Measurements from ENCODE around the gene BRF1. TPM values are rescaled to one million over a fixed set of nuclear protein-coding genes. Genes with fewer than 3 reads are reported as not detected.

BRF1 gene
- total RNA-seq, 1 donor = 28.8 TPM

GRCh38 chr14:105315211-105315721 is 14.5 kb upstream of the BRF1 start:
- DNase-seq (ENCODE audit: low read depth) = peak; percentile 36
- TF ChIP-seq, protein P1, sequence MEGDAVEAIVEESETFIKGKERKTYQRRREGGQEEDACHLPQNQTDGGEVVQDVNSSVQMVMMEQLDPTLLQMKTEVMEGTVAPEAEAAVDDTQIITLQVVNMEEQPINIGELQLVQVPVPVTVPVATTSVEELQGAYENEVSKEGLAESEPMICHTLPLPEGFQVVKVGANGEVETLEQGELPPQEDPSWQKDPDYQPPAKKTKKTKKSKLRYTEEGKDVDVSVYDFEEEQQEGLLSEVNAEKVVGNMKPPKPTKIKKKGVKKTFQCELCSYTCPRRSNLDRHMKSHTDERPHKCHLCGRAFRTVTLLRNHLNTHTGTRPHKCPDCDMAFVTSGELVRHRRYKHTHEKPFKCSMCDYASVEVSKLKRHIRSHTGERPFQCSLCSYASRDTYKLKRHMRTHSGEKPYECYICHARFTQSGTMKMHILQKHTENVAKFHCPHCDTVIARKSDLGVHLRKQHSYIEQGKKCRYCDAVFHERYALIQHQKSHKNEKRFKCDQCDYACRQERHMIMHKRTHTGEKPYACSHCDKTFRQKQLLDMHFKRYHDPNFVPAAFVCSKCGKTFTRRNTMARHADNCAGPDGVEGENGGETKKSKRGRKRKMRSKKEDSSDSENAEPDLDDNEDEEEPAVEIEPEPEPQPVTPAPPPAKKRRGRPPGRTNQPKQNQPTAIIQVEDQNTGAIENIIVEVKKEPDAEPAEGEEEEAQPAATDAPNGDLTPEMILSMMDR (IDR thresholded peaks at IDR 0.05; ENCODE audit: insufficient read depth, low read length) = no peak
- H3K4me3 ChIP-seq (ENCODE audit: low read depth, low read length) = peak overlapping the region; percentile 82

- H3K4me3 ChIP-seq (ENCODE audit: low read depth, low read length) = peak within 1 kb of the TSS; percentile 82
- peak; percentile 77 for DNase-seq (ENCODE audit: low read depth)
- TF ChIP-seq, protein P1 (IDR thresholded peaks at IDR 0.05; ENCODE audit: insufficient read depth, low read length) = no peak
These were observed 13.7 kb upstream of the BRF1 start, which contains the start of gene PACS2 for GRCh38 chr14:105314287-105315200. Gene PACS2 (plus strand): TSS chr14:105314748. CDS start chr14:105314919, 171 bp downstream.

GRCh38 chr14:105313381-105314286 is 12.8 kb upstream of the BRF1 start:
- peak; percentile 42 for DNase-seq (ENCODE audit: low read depth)
- TF ChIP-seq, protein P1 (IDR thresholded peaks at IDR 0.05; ENCODE audit: insufficient read depth, low read length) = no peak

DNA sequence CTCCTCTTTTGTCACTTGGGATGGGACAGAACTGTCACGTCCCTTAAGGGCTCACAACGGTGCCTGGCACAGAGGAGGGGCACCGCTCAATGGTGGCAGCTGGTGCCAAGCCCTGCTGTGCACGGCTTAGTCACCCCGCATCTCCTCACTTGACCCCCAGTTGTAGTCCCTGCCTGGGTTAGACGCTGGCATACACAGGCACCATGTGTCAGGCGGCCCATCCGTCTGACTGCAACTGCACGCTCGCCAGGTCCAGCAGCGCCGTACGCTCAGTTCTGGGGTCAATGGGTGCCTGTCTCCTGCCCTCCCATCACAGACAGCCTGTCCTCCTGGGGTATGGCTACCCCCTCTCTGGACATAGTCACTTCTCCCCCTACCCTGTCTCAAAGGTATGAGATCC is 12.2 kb upstream of the BRF1 start:
- no peak for DNase-seq (ENCODE audit: low read depth)
- TF ChIP-seq, protein P1 (IDR thresholded peaks at IDR 0.05; ENCODE audit: insufficient read depth, low read length) = no peak
- H3K4me3 ChIP-seq (ENCODE audit: low read depth, low read length) = no peak overlapping the region

More at GRCh38 chr14:105313381-105314286, 12.8 kb upstream of the BRF1 start:
- peak overlapping the region; percentile 68 for H3K4me3 ChIP-seq (ENCODE audit: low read depth, low read length)

GRCh38 chr14:105311838-105312237 is 11.0 kb upstream of the BRF1 start:
- no peak for DNase-seq (ENCODE audit: low read depth)
- no peak overlapping the region for H3K4me3 ChIP-seq (ENCODE audit: low read depth, low read length)
- TF ChIP-seq, protein P1 (IDR thresholded peaks at IDR 0.05; ENCODE audit: insufficient read depth, low read length) = no peak

DNA sequence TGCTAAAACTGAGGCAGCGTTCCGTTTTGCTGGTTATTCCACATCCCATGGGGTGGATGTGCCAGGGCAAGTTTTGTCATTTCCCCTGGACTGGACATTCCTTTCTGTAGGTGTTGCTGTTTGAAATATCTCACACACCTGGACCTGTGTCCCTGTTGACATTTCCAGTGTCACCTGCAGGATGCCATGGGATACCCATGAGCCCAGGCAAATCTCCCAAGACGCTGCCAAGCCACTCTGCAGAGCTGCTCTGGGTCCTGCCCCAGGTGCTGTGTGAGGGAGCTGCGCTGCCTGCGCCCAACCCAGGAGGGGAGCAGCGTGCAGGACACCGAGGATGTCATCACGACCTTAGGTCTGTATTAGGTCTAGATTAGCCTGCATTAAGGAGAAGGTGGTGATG is 8.6 kb upstream of the BRF1 start:
- DNase-seq (ENCODE audit: low read depth) = no peak
- TF ChIP-seq, protein P1 (IDR thresholded peaks at IDR 0.05; ENCODE audit: insufficient read depth, low read length) = no peak
- no peak overlapping the region for H3K4me3 ChIP-seq (ENCODE audit: low read depth, low read length)
